ENCODE results near the gene HAO1. TPM values are rescaled to one million over a fixed set of nuclear protein-coding genes. Genes with fewer than 3 reads are reported as not detected.

Gene HAO1
- total RNA-seq, 1 donor from 2014 or later = 0.20 TPM

Other genes with a start within 250 kb of the HAO1 start
- gene TMX4, start 79.3 kb upstream of the HAO1 start, total RNA-seq = 17.3 and 20.4 TPM in 2 replicates
- gene PLCB1, start 191.8 kb upstream of the HAO1 start, total RNA-seq = 10.7 and 11.0 TPM in 2 replicates